IMR-90 (cell line): Measurements from ENCODE around the gene SARS1.

Experiments
- CEBPB ChIP-seq: IDR thresholded peaks from 2 replicates; pipeline ENCODE4 v1.6.1; 2012; ENCODE audit warnings: low read depth, low read length, improper control_type of control experiment
- CTCF ChIP-seq: conservative IDR thresholded peaks from 2 replicates; pipeline ENCODE4 v1.5.1; 2012; ENCODE audit warnings: mild to moderate bottlenecking, low read depth, low read length, improper control_type of control experiment
- ELK1 ChIP-seq: fragments of 150-350 bp; IDR thresholded peaks from 2 replicates; pipeline ENCODE4 v1.6.1; 2016; ENCODE audit warnings: low read depth, mild to moderate bottlenecking, low read length, moderate library complexity, borderline replicate concordance
- MXI1 ChIP-seq: IDR thresholded peaks from 2 replicates; pipeline ENCODE4 v1.6.1; 2012; ENCODE audit warnings: low read depth, mild to moderate bottlenecking, low read length, moderate library complexity, borderline replicate concordance
- POLR2A ChIP-seq: IDR thresholded peaks from 2 replicates; pipeline ENCODE4 v1.6.1; 2012; ENCODE audit warnings: mild to moderate bottlenecking, low read depth, low read length

GRCh38 chr1:109282497-109282951, 68.8 kb downstream of the SARS1 start:
- TF ChIP-seq CTCF = no peak
- no peak for TF ChIP-seq CEBPB
- no peak for TF ChIP-seq POLR2A
- TF ChIP-seq MXI1 = no peak
- no peak for TF ChIP-seq ELK1
